Measurements from ENCODE around the gene C22orf31.

DNA sequence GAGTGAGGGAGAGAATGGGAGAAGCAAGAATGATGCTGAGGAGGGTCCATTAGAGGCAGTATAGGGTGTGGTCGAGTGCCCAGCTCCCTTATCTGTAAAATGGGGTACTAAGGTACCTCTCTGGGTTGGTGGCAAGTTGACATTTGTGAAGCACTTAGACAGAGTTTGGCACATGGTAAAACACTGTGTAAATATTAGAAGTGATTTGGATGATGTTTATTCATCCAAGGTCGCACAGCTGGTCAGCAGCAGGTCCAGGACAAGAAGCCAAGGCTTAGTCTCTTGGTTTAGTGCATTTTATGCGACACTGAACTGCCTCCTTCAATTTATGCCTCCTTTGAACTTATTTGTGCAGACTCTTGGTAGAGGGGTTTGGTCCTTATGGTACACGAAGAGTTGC is 30.6 kb upstream of the C22orf31 start:
- TF ChIP-seq CTCF (conservative IDR thresholded peaks at IDR 0.05; ENCODE audit: low read depth, low read length) (no peak), EZH2 (IDR thresholded peaks at IDR 0.05; ENCODE audit: low read length, unreplicated experiment) (no peak)
